ENCODE measurements around the gene SMAD3. TPM values are rescaled to one million over a fixed set of nuclear protein-coding genes. Genes with fewer than 3 reads are reported as not detected.

SMAD3 gene
- total and polyA plus RNA-seq, 2 of the 8 experiments (the other 6 are each of a cell fraction or from before 2014, with no cell fraction given): 10.1 to 12.4 TPM

DNA sequence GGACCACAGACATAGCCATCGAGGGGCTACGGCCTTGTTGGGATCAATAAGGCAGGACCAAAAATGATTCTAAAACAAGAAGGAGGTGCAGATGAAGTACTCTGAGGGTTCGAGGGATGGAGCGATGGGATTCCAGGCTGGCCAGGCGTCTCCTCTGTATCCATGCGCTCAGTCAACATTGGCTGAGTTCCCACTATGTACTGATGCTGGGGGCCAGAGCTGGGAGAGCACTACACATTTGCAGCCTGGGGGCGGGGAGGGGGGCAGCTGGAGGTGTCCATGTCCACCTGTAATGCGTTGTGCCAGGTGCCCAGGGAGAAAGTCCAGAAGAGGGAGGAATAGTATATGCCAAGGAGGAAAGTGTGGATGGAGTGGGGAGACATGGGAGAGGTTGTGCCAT, 107.6 kb downstream of the SMAD3 start:
- no peaks in the 10 kb centered on the region for H3K9me3 ChIP-seq (ENCODE audit: insufficient read depth in 2 of 2, low read depth in 1 of 2, low read length in 1 of 2)
- 81% methylated on average over 8 of the region's 8 CpGs; no CpG with 5 or more reads in 1 of the 2 experiments for WGBS, 2 experiments (ENCODE audit: extremely low coverage in 1 of 2, insufficient coverage in 1 of 2, insufficient read length in 1 of 2, insufficient replicate concordance in 2 of 2, low coverage in 1 of 2, low lambda C conversion rate in 2 of 2, missing lambda C conversion rate in 1 of 2)
- H4K91ac ChIP-seq (replicated peaks; ENCODE audit: insufficient read length, low read length): no peak overlapping the region
- H3K27ac ChIP-seq (ENCODE audit: low read depth, low read length): no peak overlapping the region
- peaks cover 0 to 1% of the 10 kb centered on the region in 2 experiments for H4K20me1 ChIP-seq (replicated peaks in 1 of 2; ENCODE audit: control insufficient read depth in 1 of 2, insufficient read depth in 2 of 2, low read length in 2 of 2)
- H3K14ac ChIP-seq (ENCODE audit: insufficient read length): no peak overlapping the region
- no peak overlapping the region for H2BK120ac ChIP-seq (replicated peaks; ENCODE audit: low read depth, low read length)
- no peak overlapping the region for H4K5ac ChIP-seq (ENCODE audit: insufficient read length, low read depth, low read length)
- H3K56ac ChIP-seq (replicated peaks; ENCODE audit: insufficient read length, low read depth, low read length): no peak overlapping the region
- H3K23ac ChIP-seq (ENCODE audit: insufficient read length): no peak overlapping the region
- H3K23me2 ChIP-seq (ENCODE audit: low read depth, low read length): no peaks in the 10 kb centered on the region
- peaks cover 2% of the 10 kb centered on the region for H3K79me1 ChIP-seq (ENCODE audit: low read depth, low read length)
- no peak overlapping the region for H3K4ac ChIP-seq (replicated peaks; ENCODE audit: insufficient read length, low read depth, low read length)
- H2AK5ac ChIP-seq (ENCODE audit: low read depth, low read length): no peak overlapping the region
- no peaks in the 10 kb centered on the region for H3K79me2 ChIP-seq (ENCODE audit: control insufficient read depth in 1 of 2, insufficient read depth in 2 of 2, low read length in 2 of 2)
- POLR2A ChIA-PET (ENCODE audit: partially characterized antibody): no interaction called here
- no peak overlapping the region for H2BK5ac ChIP-seq (ENCODE audit: low read depth, low read length)
- no peak overlapping the region for H2BK15ac ChIP-seq (ENCODE audit: low read length)
- no peak overlapping the region for H2AFZ ChIP-seq (ENCODE audit: low read length)
- no peaks in the 10 kb centered on the region for H3K27me3 ChIP-seq (replicated peaks in 1 of 4; ENCODE audit: control insufficient read depth in 3 of 4, extremely low read depth in 1 of 4, insufficient read depth in 3 of 4, low read length in 3 of 4)
- H3K18ac ChIP-seq (ENCODE audit: extremely low read depth, low read length): no peak overlapping the region
- no peak overlapping the region for H3K4me3 ChIP-seq (ENCODE audit: extremely low read depth in 1 of 4, insufficient read depth in 2 of 4, low read depth in 3 of 4, low read length in 4 of 4)
- DNase-seq (ENCODE audit: low read depth in 1 of 2, low spot score in 2 of 2): no peak
- no peak overlapping the region for H3K4me2 ChIP-seq (ENCODE audit: insufficient read depth in 1 of 2, low read depth in 2 of 2, low read length in 2 of 2)
- H3K9ac ChIP-seq (replicated peaks in 1 of 4; ENCODE audit: extremely low read depth in 1 of 4, low read depth in 3 of 4, low read length in 3 of 4): no peak overlapping the region
- no peaks in the 10 kb centered on the region for H3K36me3 ChIP-seq (ENCODE audit: control insufficient read depth in 2 of 4, insufficient read depth in 4 of 4, low read length in 3 of 4)
- H2BK20ac ChIP-seq (ENCODE audit: low read length): no peak overlapping the region
- no peak overlapping the region for H2BK12ac ChIP-seq (ENCODE audit: low read depth, low read length)
- FAIRE-seq: no peak
- no peak overlapping the region for H4K8ac ChIP-seq (ENCODE audit: extremely low read depth, insufficient read depth, low read length)
- CTCF ChIA-PET (ENCODE audit: partially characterized antibody): no interaction called here
- H3K4me1 ChIP-seq (replicated peaks in 1 of 4; ENCODE audit: control insufficient read depth in 3 of 4, insufficient read depth in 4 of 4, low read length in 3 of 4): peaks cover 4 to 23% (median 11%) of the 10 kb centered on the region in 4 experiments
- no peak for TF ChIP-seq SRF (IDR thresholded peaks at IDR 0.05; ENCODE audit: low read depth, low read length)
- no peak for TF ChIP-seq HDAC6 (IDR thresholded peaks at IDR 0.05; ENCODE audit: low read depth, low read length)
- TF ChIP-seq TAF7 (optimal IDR thresholded peaks at IDR 0.05; ENCODE audit: borderline replicate concordance, low read depth, low read length): no peak
- TF ChIP-seq HDAC2 (IDR thresholded peaks at IDR 0.05; ENCODE audit: borderline replicate concordance in 1 of 2, low read depth in 2 of 2, low read length in 2 of 2): no peak
- no peak for TF ChIP-seq POU5F1 (IDR thresholded peaks at IDR 0.05; ENCODE audit: low read depth, low read length)
- TF ChIP-seq, protein P1, sequence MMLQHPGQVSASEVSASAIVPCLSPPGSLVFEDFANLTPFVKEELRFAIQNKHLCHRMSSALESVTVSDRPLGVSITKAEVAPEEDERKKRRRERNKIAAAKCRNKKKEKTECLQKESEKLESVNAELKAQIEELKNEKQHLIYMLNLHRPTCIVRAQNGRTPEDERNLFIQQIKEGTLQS (IDR thresholded peaks at IDR 0.05; ENCODE audit: insufficient read depth, low read depth, low read length): no peak
- TF ChIP-seq, protein P2, sequence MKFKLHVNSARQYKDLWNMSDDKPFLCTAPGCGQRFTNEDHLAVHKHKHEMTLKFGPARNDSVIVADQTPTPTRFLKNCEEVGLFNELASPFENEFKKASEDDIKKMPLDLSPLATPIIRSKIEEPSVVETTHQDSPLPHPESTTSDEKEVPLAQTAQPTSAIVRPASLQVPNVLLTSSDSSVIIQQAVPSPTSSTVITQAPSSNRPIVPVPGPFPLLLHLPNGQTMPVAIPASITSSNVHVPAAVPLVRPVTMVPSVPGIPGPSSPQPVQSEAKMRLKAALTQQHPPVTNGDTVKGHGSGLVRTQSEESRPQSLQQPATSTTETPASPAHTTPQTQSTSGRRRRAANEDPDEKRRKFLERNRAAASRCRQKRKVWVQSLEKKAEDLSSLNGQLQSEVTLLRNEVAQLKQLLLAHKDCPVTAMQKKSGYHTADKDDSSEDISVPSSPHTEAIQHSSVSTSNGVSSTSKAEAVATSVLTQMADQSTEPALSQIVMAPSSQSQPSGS (IDR thresholded peaks at IDR 0.05; ENCODE audit: low read length): no peak
- TF ChIP-seq YY1 (IDR thresholded peaks at IDR 0.05; ENCODE audit: low read depth, low read length): no peak
- TF ChIP-seq RBBP5 (IDR thresholded peaks at IDR 0.05; ENCODE audit: borderline replicate concordance, low read depth, low read length): no peak
- TF ChIP-seq USF2 (IDR thresholded peaks at IDR 0.05; ENCODE audit: low read length): no peak

All from H1 (cell line).